Transverse colon (tissue), 4 donors: Measurements from ENCODE around the gene HIVEP3.

Experiments
- CTCF ChIP-seq, 5 experiments: fragments of 200-600 bp in 3 of 5; fragments of 450-650 bp in 2 of 5; sonication (generic) in 3 of 5; IDR thresholded peaks; 1 replicate in 2 of 5; 2 replicates in 3 of 5; pipeline ENCODE4 v1.5.1; 2016 to 2017; ENCODE audit warnings: antibody characterized with exemption in 5 of 5, inconsistent platforms in 3 of 5, mild to moderate bottlenecking in 2 of 5, moderate library complexity in 1 of 5
- POLR2A ChIP-seq: fragments of 450-650 bp; IDR thresholded peaks from one replicate; pipeline ENCODE4 v1.6.1; 2016; ENCODE audit warnings: antibody characterized with exemption, mild to moderate bottlenecking, moderate library complexity
- POLR2AphosphoS5 ChIP-seq, 3 donors: sonication (generic); formaldehyde crosslinking; IDR thresholded peaks; one replicate each; pipeline ENCODE4 v1.6.1; 2016; ENCODE audit warnings: antibody characterized with exemption in 3 of 3

- TF ChIP-seq POLR2A (no peak), CTCF (IDR thresholded peaks at IDR 0.05) (no peak), POLR2AphosphoS5 (IDR thresholded peaks at IDR 0.05) (no peak)
Observed at GRCh38 chr1:41487126-41488039, 431.3 kb downstream of the HIVEP3 start.
